ENCODE results near the gene ZNF775.
A peak's percentile ranks its signal among the peaks of the same experiment; 100 is the strongest.

Gene ZNF775

GRCh38 chr7:150369748-150370501 lies 9.2 kb upstream of the ZNF775 start:
- DNase-seq: no peak

- DNase-seq: no peak
Measured at GRCh38 chr7:150370612-150371071, 8.5 kb upstream of the ZNF775 start.

DNA sequence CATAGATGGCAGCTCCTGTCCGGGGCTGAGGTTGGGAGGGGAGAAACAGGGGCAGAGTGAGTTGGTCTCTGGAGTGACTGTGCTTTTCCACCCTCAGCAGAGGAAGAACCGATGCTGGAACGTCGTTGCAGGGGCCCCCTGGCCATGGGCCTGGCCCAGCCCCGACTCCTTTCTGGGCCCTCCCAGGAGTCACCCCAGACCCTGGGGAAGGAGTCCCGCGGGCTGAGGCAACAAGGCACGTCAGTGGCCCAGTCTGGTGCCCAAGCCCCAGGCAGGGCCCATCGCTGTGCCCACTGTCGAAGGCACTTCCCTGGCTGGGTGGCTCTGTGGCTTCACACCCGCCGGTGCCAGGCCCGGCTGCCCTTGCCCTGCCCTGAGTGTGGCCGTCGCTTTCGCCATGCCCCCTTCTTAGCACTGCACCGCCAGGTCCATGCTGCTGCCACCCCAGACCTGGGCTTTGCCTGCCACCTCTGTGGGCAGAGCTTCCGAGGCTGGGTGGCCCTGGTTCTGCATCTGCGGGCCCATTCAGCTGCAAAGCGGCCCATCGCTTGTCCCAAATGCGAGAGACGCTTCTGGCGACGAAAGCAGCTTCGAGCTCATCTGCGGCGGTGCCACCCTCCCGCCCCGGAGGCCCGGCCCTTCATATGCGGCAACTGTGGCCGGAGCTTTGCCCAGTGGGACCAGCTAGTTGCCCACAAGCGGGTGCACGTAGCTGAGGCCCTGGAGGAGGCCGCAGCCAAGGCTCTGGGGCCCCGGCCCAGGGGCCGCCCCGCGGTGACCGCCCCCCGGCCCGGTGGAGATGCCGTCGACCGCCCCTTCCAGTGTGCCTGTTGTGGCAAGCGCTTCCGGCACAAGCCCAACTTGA lies 7.8 kb upstream of the ZNF775 start:
- DNase-seq: no peak

GRCh38 chr7:150371996-150372270 lies 7.2 kb upstream of the ZNF775 start:
- DNase-seq: no peak

- DNase-seq: no peak
Measured at GRCh38 chr7:150372271-150373048, 6.7 kb upstream of the ZNF775 start.

DNA sequence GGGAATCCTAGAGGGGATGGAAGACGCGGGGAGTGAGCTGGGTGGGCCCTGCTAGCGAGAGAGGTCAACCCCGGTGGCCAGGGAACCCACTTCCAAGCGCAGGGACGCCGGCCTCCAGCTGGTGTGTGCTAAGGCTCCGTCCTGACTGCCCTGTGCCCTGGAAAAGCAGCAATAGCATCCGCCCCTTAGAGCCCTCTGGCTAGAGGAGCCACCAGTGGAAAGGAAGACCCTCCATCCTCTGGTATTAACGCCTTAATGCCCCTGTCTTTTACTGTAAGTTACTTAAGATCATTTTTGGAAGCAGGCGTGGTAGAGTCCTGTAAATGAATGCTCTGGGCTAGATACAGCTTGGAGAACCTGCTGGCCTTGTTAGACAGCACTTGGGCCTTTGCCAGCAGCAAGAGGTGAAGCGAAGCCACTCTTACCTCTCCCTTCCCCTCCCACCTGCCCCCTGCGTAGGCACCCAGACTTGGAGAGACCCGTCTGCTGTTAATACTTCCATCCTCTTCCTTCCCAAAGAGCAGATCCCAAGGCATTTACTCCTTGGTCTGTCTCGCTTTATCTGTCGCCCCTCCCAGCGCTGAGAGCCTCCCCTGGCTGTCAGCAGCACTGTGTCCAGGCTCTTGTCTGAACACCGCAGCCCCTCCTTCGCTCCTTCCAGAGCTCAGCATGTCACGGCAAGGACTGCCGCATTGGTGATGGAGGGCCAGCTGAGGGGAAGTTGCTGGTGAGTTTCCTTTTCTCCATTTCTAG lies 5.9 kb upstream of the ZNF775 start:
- no peak for DNase-seq

DNA sequence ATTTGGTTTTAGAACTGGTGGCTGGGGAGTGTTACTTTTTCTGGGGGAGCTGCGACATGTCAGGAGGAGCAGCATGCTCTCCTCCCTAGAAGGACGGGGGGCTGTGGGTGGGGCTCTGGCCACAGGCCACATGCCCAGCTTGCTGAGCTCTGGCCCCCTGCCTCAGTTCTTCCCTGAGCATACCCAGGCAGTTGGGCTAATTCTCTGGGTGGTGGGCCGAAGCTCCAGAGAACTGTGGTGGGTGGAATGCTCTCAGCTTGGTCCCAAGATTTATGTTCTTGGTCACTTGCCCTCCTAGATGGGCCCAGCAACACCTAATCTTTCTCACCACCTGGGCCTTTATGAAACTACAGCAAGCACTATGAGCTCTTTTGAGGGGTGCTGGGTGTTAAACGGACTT lies 5.1 kb upstream of the ZNF775 start:
- DNase-seq: no peak

DNA sequence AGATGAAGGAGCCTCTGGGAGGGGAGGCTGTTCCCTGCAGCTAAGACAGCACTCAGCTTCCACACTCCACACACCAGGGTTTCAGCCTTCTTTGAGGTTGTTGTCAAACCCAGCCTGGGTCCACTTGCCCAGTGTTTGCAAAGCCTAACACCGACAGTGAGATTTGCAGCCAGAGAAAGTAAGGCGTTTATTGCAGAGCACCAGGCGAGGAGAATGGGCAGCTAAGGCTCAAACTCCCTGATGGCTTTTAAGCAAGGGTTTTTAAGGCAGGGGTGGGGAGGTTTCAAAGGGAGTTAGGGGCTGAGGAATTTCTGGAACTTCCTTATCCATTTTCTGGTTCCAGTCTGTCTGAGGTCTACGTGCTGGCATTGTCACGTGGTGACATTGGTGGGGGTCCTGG lies 4.7 kb upstream of the ZNF775 start:
- no peak for DNase-seq

- no peak for DNase-seq
Measured at GRCh38 chr7:150375662-150376521, 3.2 kb upstream of the ZNF775 start.

DNA sequence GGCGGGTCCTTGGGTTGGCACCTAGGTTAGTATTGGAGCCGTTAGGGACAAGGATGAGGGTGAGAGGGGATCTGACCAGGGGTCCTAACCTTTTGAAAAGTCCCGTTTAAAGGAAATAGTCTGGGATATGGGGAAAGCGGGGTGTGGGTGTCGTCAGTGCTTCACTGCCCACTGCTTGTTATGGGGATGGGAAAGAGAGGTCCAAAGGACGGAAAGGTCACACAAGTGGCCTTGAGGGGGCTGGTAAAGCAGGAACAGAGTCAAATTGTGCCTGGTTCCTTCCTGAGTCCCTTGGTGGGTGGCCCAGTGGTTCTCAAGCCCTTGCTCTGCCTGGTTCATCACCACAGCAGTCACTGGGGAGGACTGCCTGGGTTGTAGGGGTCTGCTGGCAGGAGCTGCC lies 2.6 kb upstream of the ZNF775 start:
- no peak for DNase-seq

- no peak for DNase-seq
Measured at GRCh38 chr7:150377196-150377595, 1.9 kb upstream of the ZNF775 start.

DNA sequence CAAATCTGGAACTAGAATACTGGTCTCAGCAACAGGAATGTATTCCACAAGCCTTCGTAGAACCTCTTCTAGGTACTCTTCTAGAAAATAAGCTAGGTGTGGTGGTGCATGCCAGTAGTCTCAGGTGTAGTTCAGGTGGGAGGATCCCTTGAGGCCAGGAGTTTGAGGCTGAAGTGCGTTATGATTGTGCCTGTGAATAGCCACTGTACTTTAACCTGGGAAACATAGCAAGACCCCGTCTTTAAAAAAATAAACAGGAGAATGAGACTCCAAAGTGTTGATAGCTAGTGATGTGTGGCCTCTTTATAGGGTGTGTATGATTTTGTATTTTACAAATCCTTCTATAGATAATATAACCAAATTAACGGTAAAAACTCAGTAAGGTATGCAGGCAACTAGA lies 1.5 kb upstream of the ZNF775 start:
- no peak for DNase-seq

- peak; percentile 61 for DNase-seq
Measured at GRCh38 chr7:150378115-150378852, 846 bp upstream of the ZNF775 start.

DNA sequence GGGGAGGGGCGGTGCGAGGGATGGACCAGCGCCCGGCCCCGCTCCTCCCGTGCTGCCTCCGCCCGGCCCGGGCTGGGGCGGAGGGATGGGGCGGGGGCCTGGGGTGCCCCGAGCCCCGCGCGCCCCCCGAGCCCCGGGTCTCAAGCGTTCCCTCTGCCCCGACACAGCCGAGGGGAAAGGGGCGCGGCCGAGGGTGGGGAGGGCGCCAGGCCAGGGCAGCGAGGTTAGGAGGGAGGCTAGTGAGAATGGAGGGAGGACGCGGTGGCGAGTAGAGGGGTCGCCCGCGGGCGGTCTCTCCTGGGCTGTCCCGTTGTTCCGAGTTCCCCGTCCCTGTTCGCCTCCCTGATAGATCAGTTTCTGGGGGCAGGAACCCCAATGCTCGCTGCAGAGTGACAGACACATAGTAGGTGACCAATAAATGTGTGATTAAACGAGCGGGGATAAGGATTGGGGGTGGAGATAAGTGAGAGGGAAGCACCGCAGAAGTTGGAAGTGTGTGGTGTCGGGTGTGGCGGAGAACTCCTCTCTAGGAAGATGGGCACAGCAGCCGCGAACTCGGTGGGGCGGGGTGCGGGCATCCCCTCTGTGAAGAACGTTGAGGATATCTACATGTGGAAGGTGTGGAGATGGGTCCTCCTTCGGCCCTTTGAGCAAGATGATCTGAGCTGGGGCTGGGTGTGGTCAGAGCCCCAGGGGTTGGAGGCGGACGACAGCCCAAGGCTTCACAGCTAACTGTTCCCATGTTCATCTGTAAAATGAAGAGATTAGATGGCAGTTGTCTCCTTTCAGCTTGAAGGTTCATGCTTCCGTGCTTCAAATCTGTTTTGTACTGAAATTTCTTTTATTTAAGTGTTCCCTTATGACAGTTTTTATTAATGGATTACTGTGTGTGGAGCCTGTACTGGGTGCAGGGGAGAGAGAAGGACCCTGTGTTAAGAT lies 580 bp downstream of the ZNF775 start:
- peak; percentile 62 for DNase-seq

GRCh38 chr7:150380463-150380862 lies 1.3 kb downstream of the ZNF775 start:
- no peak for DNase-seq

GRCh38 chr7:150381096-150381495 lies 2.0 kb downstream of the ZNF775 start:
- DNase-seq: no peak

DNA sequence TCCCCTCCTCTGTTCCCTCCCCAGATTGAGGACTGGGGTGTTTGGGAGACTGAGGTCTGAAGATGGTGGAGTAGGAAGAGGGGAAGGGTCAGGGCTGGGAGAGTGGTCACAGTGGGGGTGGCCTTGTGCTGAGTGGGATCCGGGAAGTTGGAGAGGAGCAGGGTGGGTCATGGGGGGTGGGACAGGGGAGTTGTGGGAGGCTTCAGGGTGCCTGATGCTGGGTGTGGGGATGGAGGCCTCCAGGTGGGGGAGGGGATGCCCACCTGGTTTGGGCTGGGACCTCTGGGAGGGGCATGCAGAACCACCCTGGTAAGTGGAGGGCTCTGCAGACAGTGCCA lies 2.6 kb downstream of the ZNF775 start:
- DNase-seq: no peak

DNA sequence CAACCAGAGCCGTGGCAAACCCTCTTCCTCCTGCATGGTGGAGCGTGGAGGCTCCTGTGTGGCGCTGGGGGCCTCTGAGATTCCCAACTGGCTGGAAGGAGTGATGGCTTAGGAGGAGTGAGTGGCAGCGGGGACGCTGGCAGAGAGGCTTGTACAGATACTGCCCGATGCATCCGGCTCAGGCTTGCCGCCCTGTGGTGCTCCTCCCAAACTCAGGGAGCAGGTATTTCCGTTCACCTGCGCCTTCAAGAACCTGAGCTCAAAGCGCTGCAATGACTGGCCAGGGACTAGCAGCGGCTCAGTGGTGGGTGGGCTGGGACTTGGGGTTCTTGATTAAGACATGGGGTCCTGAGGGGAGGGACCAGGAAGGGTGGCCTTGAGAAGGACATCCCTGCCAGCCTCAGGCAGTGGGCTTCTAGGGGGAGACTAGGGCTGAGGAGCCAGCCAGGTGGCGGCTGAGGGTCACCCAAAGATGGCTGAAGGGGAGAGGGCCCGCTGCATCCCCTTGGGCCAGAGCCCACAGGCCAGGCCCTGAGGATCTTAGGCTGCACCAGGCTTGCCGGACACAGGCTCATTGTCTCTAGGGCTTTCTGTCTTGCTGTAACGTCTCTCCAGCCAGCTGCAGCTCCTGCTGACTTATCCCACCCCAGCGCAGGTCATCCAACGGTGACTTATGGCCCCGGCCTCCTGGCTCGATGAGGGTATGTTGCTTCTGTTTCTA lies 3.2 kb downstream of the ZNF775 start:
- no peak for DNase-seq

DNA sequence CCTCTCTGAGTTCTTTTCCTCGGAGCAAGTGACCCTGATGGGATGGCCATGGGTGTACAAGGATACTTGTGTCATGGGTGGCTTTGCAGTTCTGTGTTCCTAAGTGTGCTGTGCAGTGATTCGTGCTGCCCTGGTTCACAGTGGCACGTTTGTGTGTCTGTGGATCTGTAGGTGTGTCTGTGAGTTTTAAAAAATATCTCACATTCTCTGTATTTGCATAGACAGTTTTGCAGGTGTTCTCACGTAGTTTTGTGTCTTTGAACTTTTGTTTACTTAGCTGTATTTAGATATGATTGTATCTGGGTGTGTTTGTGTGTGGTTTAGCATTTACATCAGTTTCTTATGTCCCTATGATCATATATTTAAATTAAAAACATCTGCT lies 3.7 kb downstream of the ZNF775 start:
- no peak for DNase-seq

All from NCI-H774 (cell line).